Ecto neural progenitor cell (in vitro differentiated cells): Measurements from ENCODE around the gene PHKA1.
"Not testable (repeated sequence)": the region's sequence is repeated elsewhere in the genome, so short reads cannot be mapped to it uniquely, and the experiment has no call there.

Experiments
- DNase-seq: peaks from one replicate; pipeline ENCODE4 v3.0.0-alpha.2; 2018; ENCODE audit warnings: low spot score

PHKA1 gene

GRCh38 chrX:72666451-72666850, 47.7 kb downstream of the PHKA1 start:
- DNase-seq: no peak

GRCh38 chrX:72663737-72664136, 50.4 kb downstream of the PHKA1 start:
- no peak for DNase-seq

GRCh38 chrX:72662020-72662747, 51.9 kb downstream of the PHKA1 start:
- DNase-seq: no peak

- DNase-seq: no peak
Observed at GRCh38 chrX:72659723-72660122, 54.4 kb downstream of the PHKA1 start.

- no peak for DNase-seq
Observed at GRCh38 chrX:72652082-72652481, 62.0 kb downstream of the PHKA1 start.

GRCh38 chrX:72644946-72645345, 69.2 kb downstream of the PHKA1 start:
- DNase-seq: no peak

- DNase-seq: no peak
Observed at GRCh38 chrX:72641611-72642010, 72.5 kb downstream of the PHKA1 start.

- DNase-seq: no peak
Observed at GRCh38 chrX:72635930-72636329, 78.2 kb downstream of the PHKA1 start.

- no peak for DNase-seq
Observed at GRCh38 chrX:72634331-72634730, 79.8 kb downstream of the PHKA1 start.

- DNase-seq: no peak
Observed at GRCh38 chrX:72630185-72630584, 83.9 kb downstream of the PHKA1 start.

GRCh38 chrX:72624194-72624593, 89.9 kb downstream of the PHKA1 start:
- no peak for DNase-seq

- no peak for DNase-seq
Observed at GRCh38 chrX:72621625-72622485, 92.3 kb downstream of the PHKA1 start.

GRCh38 chrX:72621163-72621562, 92.9 kb downstream of the PHKA1 start:
- no peak for DNase-seq

- no peak for DNase-seq
Observed at GRCh38 chrX:72620550-72621145, 93.5 kb downstream of the PHKA1 start.

GRCh38 chrX:72609313-72609712, 104.8 kb downstream of the PHKA1 start:
- DNase-seq: no peak

GRCh38 chrX:72604705-72605104, 109.4 kb downstream of the PHKA1 start:
- no peak for DNase-seq

GRCh38 chrX:72604112-72604511, 110.0 kb downstream of the PHKA1 start:
- no peak for DNase-seq

- DNase-seq: not testable (repeated sequence)
Observed at GRCh38 chrX:72591038-72591437, 123.1 kb downstream of the PHKA1 start.

- DNase-seq: no peak
Observed at GRCh38 chrX:72584163-72584562, 129.9 kb downstream of the PHKA1 start.

- no peak for DNase-seq
Observed at GRCh38 chrX:72576141-72576894, 137.8 kb downstream of the PHKA1 start.

GRCh38 chrX:72573158-72573511, 141.0 kb downstream of the PHKA1 start:
- no peak for DNase-seq
